Head of caudate nucleus (tissue), 42 donors: ENCODE results near the gene TTLL8.

Experiments used
- DNase-seq, 42 donors: peaks; one replicate each; pipeline versions ENCODE4 v3.0.0 to v3.0.0-alpha.2; 2020 to 2021; ENCODE audit warnings: mixed read lengths in 7 of 42
- intact Hi-C: fragments of 100-400 bp; cut with DNase I; formaldehyde crosslinking; loops from one replicate; pipeline ENCODE4 v1.15.0; 2022

TTLL8 gene

DNA sequence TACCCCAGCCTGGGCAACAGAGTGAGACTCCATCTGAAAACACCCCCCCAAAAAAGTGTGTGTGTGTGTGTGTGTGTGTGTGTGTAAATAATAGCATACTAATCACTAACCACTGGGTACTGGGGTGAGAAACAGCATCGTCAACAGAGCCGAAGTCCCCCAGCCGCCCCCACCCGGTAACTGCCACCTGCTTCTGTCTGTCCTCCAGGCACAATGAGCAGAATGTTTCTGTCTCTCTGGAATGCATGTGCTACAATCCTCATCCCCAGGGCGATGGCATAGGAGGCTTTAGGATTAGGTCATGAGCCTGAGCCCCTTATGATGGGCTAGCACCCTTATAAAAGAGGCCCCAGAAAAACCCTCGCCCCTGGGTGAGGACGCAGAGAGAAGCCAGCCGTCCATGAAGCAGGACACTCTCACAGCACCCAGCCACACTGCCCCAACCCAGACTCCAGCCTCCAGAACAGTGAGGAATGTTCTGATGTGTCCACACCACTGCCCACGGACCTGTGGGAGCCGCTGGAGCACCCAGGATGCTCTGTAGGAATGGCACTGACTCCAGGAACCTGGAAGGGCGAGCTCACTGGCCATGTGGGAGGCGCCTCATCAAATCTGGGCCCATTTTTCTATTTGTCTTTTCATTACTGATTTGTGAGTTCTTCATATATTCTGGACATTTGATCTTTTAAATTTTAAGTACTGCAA lies 9.9 kb downstream of the TTLL8 start:
- intact Hi-C loops, result no loop called here

DNA sequence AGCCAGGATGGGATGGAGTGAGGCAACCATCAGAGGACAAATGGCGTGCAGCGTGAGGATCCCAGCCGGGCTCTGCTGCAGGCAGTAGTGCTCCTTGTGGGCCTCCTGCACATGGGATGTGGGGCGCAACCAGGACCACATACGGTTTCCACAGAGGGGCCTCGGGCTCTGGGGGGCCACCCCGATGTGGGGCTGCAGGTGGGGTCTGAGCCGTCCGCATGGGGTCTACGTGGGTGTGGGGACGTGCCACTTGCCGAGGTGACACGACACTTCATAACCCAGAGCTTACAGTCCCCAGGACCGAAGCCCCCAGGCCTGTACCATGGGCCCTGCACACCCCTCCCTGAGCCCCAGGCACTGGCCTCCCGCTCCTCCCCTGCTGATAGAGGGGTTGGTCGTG lies 10.8 kb downstream of the TTLL8 start:
- intact Hi-C loops, result no loop called here
- no peak for DNase-seq

More for the DNA sequence above, 9.9 kb downstream of the TTLL8 start:
- no peak for DNase-seq

DNA sequence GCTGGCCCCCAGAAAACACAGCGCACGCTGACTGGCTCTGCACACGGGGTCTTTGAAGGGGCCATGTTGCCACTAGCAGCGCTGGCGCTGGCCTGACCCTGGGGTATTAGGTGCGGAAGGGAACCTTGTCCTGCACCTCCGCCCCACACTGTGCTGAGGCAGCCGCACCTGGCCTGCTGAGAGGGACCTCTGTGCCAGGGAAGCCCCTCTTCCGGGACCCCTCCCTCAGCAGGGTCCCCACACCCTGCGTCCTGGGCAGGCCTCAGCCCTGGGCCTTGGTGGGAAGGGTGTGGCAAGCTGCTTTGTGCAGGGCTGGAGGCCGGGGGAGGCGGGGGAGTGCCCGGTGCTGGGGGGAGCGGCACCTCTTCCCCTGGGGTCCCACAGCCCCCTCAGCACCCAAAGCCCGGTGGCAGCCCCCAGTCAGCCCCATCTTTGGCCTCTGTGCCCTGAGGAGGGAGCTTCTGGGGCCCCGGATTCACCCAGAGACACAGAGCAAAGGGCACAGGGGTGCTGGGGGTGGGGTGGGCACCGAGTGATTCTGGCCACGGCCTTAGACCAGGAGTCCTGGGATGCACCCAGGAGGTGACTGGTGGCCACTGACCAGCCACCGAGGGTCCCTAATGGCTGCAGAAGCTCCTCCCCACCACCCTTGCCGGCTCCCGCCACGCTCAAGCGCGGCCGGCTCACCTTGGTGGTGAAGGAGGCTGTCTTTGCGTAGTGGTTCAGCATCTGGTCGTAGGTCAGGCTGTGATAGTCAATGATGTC lies 11.4 kb downstream of the TTLL8 start:
- intact Hi-C loops, result no loop called here
- no peak for DNase-seq

DNA sequence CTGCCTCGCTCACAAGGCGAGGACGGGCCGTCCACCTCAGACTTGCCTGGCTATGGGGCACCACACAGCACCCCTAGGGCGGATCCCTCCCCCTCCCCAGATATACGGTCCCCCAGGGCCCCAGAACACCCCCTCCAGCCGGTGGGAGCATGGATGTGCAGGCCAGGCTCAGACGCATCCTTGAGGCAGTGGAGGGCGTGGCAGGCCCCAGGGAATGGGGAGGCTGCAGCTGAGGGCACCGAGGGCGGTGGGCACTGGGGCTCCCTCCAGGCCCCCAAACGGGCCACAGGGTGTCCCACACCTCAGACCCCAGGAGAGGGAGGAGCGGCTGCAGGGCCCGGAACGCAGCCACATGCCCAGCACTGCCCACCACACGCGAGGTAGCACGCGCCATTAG lies 12.1 kb downstream of the TTLL8 start:
- no peak for DNase-seq
- intact Hi-C loops, result no loop called here

DNA sequence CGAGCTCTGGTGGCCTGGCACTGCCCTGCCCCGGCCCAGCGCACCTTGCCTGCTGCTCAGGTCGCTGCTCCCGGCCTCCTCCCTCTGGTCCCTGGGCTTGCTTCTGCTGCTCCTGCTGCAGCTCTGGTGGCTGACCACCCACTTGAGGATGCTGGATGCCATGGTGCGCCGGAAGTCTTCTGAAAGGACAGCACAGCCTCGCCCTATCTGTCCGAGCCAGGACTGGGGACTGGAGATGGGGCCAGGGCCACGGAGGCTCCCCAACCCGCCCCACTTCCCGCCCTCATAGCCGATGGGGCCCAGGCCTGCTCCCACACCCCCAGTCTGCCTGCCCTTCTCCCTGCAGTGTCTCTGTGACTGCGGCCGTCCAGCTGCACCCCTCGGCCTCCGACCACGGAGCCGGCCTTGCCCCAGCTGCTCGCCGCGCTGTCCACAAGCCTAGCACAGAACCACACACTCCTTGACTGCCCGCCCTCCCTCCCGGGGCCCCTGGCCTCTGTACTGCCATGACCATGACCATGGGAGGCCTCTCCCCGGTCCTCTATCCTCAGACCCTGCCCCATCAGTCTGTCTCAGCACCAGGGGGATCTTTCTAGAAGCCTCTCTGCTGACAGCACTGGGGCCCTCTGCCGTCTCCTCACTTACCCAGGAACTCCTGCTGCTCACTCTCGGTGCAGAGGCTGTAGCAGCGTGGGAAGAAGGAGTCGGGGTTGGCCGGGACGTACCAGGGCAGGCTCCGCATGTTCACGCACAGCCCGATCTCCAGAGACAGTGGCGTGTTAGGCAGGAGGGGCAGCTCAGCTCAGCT lies 12.7 kb downstream of the TTLL8 start:
- DNase-seq, result no peak
- intact Hi-C loops, result no loop called here

DNA sequence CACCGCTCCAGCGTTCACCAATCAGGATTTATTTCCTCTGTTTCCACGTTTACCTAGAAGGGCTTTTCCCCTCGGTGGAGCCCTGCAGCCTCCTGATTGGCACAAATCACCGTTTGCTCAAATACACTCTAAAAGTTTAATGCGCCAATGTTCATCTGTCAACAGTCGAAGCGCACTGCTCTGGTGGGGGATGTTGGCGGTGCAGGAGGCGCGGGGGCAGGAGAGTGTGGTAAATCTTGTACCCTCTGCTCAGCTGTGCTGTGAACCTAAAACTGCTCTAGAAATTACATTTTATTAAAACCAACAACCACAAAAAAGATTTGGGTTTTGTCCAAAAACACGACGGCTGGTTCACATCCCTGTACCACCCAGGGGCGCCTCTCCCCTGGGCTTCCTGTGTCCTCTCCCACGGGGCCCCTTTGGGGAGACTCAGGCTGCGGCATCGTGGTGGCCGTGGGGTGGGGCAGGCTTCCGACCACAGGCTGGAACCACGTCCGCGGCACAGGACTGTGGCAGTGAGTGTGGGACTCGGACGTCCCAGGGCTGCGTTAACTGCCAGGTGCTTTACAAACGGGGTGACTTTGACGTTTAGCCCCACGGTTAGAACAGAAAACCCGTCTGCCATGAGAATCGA lies 13.5 kb downstream of the TTLL8 start:
- DNase-seq, result no peak

DNA sequence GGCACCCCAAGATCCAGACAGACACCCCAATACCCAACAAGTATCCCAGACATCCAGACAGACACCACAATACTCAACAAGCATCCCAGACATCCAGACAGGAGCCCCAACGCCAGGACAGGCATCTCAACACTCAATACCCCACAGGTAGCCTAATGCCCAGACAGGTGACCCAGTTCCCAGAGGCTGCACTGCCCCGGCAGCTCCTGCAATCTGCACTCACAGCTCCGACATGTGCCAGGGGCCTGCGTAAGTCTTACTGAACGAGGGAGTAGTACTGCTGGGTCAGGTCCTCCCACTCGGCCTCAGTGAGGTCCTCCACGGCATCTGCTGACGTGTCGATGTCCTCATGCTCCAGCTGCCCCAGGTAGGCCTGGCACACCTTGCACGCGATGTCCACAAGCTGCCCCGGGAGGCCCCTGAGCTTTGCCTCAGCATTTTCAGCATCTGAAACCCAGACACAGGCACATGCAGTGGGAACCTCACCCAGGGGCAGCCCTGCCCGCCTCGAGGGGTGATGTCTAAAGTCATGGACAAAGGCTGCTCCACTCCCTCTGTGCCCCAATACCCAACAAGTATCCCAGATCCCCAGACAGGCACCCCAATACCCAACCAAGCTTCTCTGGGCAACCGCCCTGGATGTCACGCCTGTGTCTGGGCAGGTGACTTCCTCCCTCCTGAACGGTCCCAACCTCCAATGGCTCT lies 16.6 kb downstream of the TTLL8 start:
- peak in 1 of 42 donors; percentile 8 for DNase-seq
- intact Hi-C loops, result no loop called here

More for the DNA sequence above, 13.5 kb downstream of the TTLL8 start:
- intact Hi-C loops, result no loop called here

DNA sequence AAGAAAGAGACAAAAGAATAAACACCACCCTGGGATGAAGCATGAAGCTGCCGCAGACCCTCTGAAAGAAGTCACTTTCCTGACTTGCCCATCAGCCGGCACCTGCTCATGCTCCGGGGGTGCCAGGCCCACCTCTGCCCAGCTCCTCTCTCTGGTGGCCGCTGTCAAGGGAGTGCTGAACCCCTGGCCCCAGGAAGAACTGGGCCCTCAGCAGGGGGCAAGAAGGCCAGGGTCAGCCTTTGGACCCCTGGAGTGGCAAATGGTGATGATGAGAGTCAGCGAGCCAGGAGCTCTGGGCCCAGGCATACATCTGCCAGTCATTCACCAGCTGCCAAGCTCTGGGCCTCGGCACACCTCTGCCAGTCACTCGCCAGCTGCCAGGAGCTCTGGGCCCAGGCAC lies 17.4 kb downstream of the TTLL8 start:
- peak in 1 of 42 donors; percentile 5 for DNase-seq
- intact Hi-C loops, result no loop called here

DNA sequence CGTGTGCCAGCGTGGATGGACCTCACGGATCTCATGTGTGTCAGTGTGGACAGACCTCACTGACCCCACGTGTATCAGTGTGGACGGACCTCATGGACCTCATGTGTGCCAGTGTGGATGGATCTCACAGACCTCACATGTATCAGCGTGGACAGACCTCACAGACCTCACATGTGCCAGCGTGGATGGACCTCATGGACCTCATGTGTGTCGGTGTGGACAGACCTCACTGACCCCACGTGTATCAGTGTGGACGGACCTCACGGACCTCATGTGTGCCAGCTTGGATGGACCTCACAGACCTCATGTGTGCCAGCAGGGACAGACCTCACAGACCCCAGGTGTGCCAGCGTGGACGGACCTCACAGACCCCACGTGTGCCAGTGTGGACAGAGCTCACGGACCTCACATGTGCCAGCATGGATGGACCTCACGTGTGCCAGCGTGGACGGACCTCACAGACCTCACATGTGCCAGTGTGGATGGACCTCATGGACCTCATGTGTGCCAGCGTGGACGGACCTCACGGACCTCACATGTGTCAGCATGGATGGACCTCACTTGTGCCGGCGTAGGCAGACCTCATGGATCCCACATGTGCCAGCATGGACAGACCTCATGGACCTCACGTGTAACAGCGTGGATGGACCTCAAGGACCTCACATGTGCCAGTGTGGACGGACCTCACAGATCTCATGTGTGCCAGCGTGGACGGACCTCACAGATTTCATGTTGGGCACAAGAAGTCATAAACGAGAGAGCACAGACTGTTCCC lies 18.2 kb downstream of the TTLL8 start:
- intact Hi-C loops, result no loop called here
- DNase-seq, result peak in 1 of 42 donors; percentile 2

DNA sequence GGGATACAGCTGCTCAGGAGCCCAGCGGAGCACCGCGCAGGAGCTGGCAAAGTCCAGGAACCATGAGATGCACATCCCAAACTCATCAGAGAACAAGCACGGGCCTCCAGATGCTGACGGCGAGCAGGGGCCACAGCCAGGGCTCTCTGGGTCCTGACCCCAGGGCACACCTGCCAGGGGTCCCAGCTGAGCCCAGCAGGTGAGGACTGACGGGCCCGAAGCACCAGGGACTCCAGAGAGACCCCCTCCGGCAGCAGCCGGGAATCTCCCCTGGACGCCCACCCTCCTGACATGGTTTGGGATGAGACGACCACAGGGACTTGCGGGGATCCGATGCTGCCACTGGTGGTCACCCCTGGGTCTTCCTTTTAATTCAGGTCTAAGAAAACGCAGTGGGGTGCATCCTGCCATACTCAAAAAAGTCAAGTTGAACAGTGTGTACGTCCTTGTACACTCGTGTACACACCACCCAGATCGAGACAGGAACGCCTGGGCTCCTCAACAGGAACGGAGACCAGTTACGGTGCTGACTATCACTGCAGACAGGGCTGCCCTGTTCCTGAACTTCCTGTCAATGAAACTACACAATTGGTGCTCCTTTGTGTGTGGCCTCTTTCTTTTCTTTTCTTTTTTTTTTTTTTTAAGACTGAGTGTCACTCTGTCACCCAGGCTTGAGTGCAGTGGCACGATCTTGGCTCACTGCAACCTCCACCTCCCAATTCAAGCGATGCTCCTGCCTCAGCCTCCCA lies 21.9 kb downstream of the TTLL8 start:
- DNase-seq, result no peak
- intact Hi-C loops, result no loop called here

DNA sequence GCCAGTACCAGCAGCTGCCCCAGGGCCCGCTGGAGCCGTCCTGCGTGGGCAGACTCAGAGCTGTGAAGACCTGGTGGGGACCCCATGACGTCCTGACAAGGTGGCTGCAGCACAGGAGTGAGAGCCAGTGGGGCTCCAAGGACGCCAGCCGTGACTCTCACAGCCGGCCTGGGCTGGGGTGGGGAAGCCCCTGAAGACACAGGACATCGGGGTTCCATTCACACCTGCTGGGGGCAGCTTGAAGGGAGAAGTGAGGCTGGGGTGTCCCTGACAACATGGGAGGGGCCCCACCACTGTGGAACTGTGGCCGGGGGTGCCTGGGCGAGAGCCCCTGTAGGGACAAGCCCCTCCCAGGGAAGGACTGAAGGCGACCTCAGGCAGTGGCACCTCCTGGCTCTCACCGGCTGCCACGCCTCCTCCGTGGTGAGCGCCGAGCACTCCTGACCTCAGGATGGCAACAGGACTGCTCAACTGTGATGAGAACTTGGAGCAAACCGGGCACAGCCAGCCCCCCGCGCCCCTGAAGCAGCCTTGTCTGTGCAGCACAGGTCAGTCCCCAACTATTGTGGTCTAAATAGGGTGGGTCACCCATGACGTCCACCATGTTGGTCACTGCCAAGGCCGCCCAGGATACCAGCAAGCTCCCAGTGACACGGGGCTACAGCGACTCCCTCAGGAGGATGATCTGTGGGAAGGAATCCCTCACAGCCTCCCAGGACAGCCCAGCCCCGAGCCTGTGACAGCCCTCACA lies 22.8 kb downstream of the TTLL8 start:
- intact Hi-C loops, result no loop called here

DNA sequence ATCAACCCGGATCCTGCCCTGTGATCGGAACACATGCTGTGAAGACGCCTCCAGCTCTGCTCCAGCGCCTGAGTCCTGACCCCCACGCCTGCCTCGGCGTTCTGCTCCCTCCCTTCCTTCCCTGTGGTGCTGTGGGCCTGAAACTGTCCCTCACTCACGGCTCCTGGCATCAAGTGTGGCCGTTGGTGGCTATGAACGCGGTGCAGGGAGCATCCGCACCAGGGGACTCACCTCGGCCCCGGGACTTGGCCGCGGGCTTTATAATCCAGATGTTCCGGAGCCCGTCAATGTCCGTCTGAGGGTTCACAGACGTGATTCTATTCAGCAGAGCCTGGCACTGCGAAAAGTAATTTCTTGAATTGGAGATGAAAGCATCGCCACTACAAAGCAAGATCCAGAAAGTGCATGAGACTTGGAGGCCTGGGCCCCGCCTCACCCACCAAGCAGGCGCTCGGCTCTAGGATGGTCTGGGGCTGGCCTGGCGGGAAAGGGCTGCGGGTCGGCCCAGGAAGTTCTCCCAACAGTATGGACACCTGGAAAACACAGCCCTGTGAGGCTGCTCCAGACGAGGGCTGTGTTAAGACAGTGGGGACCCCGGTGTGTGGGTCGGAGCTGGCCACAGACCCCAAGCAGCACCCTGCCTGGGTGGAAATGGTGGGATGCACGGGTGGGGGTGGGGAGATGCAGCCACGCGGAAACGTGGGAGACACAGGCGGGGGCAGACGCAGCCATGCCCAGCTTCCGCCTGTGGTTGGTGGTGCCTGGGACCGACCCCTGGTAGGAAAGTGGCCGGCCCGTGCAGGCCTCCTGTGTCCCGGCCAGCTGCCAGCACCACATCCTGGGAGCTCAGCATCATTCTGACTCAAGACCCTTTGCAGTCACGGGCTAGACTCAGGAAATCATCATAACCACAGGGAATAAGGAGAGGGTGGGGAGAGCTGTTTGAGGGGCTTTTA lies 23.7 kb downstream of the TTLL8 start:
- DNase-seq, result peak in 1 of 42 donors; percentile 9
- intact Hi-C loops, result no loop called here

More for the DNA sequence above, 22.8 kb downstream of the TTLL8 start:
- DNase-seq, result peak in 1 of 42 donors; percentile 11

DNA sequence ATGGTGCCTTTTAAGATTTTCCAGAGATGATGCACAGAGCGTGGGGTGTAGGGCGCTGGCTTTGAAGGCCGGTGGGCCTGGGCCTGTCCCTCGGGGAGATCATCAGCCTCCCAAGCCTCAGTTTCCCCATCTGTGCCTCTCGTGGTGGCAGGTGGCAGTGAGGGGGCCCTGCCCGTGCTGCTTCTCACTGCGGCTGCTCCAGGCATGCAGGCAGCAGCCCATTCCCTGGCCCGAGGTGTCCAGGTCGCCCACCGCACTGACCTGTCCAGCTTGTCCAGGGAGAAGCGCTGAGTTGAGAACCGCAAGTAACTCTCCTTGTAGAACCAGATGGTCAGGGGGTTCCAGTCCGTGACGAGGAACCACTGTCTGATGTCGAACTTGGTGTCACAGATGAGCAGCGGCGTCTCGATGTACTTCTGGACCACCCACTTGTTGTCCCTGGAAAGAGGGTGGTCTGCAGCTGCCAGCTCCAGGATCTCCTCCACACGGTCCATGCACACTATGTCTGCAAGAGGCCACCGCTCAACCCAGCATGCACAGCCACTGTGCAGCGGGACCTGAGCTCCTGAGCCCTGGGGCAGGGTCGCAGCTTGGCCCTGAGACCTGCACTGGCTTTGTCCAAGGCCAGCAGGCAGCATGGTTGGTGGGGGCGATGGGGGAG lies 25.0 kb downstream of the TTLL8 start:
- peak in 1 of 42 donors; percentile 8 for DNase-seq
- intact Hi-C loops, result no loop called here

DNA sequence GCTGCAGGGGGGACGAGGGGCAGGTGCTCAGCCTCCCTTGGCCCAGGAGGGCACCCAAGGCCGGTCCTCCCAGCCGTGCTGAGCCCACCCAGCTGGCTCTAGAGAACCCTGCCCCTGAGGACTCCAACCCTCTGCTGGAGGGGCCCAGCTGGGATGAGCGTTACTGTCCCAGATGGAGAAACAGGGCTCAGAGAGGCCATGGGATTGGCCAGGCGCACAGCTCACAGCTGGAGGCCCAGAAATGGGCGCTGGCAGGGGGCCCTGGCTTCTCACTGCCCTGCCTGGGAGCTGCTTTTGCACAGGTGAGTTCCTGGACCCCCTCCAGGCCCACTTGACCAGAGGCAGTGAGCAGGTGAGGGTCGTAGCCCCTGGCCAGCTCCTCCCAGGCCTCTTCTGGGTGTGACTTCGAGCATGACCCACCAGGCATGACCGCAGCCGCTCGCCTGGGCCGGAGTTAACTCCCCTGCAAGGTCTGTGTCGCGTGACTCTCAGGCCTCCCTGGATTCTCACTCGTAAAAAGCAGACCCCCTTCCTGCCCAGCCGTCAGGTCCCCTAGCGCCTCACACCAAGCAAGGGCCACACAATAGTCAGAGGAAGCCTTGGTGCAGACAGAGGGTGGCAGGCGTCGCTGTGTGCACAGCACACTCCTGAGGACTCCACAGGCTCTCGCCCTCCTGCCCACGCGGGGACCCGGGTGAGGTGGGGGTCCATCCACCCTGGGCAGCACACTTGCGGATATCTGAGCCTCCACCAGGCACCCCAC lies 25.8 kb downstream of the TTLL8 start:
- intact Hi-C loops, result no loop called here
- peak in 1 of 42 donors; percentile 12 for DNase-seq
